NCI-H226 (cell line): ENCODE results near the gene ELP2.
"Not testable (repeated sequence)": the region's sequence is repeated elsewhere in the genome, so short reads cannot be mapped to it uniquely, and the experiment has no call there.

ENCODE experiments used
- DNase-seq: peaks from one replicate; pipeline ENCODE4 v3.0.0-alpha.2; 2015

The ELP2 gene, protein sequence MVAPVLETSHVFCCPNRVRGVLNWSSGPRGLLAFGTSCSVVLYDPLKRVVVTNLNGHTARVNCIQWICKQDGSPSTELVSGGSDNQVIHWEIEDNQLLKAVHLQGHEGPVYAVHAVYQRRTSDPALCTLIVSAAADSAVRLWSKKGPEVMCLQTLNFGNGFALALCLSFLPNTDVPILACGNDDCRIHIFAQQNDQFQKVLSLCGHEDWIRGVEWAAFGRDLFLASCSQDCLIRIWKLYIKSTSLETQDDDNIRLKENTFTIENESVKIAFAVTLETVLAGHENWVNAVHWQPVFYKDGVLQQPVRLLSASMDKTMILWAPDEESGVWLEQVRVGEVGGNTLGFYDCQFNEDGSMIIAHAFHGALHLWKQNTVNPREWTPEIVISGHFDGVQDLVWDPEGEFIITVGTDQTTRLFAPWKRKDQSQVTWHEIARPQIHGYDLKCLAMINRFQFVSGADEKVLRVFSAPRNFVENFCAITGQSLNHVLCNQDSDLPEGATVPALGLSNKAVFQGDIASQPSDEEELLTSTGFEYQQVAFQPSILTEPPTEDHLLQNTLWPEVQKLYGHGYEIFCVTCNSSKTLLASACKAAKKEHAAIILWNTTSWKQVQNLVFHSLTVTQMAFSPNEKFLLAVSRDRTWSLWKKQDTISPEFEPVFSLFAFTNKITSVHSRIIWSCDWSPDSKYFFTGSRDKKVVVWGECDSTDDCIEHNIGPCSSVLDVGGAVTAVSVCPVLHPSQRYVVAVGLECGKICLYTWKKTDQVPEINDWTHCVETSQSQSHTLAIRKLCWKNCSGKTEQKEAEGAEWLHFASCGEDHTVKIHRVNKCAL

DNA sequence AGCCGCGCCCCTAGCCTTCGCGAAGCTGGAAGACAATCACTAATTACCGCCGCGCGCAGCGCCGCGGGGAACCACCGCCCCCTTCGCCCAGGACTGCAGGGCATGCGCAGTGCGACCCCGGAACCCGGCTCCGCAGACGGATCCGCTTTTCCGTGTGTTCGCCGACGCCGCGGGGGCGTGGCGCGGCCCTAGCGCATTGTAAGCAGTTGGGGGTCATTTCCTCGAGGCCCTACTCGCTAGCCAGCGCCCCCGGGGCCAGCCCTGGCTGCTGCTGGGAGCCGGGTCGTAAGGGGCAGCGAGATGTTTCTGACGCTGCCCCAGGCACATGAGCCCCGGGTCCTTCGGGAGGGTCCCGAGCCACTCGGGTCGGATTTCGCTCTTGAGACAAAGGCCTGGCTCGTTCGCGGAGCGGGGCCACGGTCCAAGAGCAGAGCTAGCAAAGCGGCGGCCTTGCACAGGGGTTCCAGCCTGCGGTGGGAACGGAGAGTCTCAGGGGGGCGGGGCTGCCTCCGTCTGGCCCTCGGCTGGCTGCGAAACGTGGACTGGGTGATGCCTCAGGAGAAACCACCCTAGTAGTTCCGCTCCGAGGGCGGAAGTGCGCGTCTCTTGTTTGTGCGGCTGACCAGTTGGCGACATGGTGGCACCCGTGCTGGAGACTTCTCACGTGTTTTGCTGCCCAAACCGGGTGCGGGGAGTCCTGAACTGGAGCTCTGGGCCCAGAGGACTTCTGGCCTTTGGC lies at the start of gene ELP2, which contains the start of gene SLC39A6:
Gene ELP2, plus strand, starts transcription at position 600 of the 739 bp plus-strand sequence. Its CDS starts 35 bp downstream, at position 635.
Gene SLC39A6, minus strand, starts transcription at position 41 of the 739 bp plus-strand sequence. CDS start 2,333 bp downstream, outside the sequence.
- peak; percentile 82 for DNase-seq

DNA sequence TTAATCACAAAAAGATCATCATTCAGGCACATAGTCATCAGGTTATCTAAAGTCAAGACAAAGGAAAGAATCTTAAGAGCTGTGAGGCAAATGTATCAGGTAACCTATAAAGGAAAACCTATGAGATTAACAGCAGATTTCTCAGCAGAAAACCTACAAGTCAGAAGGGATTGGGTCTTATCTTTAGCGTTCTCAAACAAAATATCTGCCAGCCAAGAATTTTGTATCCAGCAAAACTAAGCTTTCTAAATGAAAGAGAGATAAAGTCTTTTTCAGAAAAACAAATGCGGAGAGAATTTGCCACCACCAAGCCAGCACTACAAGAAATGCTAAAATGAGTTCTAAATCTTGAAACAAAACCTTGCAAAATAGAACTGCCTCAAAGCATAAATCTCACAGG lies 48.6 kb upstream of the ELP2 start:
- DNase-seq: not testable (repeated sequence)

DNA sequence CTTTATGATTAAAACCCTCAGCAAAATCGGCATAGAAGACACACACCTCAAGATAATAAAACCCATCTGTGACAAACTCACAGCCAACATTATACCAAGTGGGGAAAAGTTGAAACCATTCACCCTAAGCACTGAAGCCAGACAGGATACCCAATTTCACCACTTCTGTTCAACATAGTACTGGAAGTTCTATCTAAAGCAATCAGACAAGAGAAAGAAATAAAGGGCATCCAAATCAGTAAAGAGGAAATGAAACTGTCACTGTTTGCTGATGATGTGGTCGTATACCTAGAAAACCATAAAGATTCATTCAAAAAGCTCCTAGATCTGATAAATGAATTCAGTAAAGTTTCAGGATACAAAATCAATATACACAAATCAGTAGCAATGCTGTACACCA lies 46.0 kb upstream of the ELP2 start:
- no peak for DNase-seq

DNA sequence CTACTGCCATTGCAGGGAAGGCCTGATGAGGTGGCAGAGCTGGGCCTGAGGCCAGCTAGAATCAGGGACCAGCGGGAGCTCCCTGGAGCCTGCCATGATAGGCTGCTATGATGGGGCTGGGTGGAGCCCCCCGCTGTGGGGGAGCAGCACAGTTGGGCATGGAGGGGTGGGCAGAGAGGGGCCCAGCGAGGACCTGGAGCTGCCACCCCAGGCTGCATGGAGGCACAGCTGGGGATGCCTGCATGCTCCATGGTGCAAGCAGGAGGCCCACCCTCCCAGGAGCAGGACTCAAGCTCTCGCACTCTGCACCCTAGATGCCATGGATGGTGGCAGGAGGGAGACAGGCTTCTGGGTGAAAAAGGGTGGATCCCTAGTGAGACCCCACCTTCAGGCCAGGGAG lies 44.5 kb upstream of the ELP2 start:
- DNase-seq: no peak

DNA sequence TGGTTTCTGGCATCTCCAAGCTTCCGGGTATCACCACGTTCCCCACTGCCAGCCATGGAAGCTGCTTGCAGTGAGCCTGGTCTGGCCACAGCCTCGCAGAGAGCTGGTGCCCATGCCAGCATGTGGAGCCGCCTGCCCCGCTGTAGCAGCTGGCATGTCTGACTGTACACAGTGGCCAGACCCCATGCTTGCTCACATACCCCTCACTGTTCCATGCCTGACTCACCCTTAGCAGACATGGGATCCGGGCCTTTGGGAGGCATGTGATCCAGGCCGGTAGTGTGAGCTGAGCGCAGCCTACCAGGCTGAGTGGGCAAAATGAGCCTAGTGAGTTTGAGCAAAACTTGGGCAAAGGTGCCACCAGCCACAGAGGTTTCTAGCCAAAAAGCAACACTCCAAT lies 43.5 kb upstream of the ELP2 start:
- no peak for DNase-seq

DNA sequence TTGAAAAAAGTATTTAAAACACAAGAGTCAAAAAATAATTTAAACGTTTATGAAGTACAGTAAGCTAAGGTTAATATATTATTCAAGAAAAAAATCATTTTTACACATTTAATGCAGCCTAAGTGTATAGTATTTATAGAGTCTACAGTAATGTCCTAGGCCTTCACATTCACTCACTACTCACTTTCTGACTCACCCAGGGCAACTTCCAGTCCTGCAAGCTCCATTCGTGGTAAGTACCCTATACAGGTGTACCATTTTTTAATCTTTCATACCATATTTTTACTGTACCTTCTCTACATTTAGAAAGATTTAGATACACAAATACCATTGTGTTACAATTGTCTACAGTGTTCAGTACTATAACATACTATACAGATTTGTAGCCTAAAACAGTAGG lies 41.4 kb upstream of the ELP2 start:
- no peak for DNase-seq

DNA sequence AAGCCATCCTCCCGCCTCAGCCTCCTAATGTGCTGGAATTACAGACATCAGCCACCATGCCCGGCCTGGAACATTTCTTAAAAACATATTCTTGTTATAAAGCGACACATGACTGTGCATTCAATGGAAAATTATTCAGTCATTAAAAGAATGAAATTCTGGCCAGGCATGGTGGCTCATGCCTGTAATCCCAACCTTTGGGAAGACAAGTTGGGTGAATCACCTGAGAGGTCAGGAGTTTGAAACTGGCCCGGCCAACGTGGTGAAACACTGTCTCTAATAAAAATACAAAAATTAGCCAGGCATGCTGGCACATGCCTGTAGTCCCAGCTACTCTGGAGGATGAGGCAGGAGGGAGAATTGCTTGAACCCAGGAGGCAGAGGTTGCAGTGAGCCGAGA lies 40.7 kb upstream of the ELP2 start:
- DNase-seq: no peak

DNA sequence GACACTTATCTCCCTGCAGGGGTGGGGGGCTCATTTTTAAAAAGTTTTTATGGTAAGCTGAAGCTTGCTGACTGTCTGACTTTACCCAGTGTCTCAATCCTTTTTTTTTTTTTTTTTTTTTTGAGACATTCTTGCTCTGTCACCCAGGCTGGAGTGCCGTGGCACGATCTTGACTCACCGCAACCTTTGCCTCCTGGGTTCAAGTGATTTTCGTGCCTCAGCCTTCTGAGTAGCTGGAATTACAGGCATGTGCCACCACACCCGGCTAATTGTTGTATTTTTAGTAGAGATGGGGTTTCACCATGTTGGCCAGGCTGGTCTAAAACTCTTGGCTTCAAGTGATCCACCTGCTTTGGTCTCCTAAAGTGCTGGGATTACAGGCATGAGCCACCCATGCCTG lies 37.6 kb upstream of the ELP2 start:
- DNase-seq: not testable (repeated sequence)

DNA sequence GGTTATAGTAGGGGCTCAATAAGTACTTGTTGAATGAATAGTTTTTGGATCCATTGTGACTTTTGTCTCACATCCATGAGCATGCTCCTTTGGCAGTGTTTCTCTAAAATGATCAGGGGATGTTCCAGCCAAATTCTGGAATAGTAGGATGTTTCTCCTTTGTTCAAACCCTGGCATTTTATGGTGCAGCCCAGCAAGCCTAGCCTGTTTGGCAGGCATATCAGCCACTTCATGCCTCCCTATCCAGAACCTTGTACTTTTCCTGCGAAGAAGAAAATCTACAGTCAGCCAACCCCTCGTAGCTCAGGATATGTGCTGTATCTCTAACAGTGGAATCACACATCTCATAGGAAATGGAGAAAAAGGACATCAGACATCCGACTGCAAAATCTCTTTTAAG lies 35.3 kb upstream of the ELP2 start:
- DNase-seq: no peak

DNA sequence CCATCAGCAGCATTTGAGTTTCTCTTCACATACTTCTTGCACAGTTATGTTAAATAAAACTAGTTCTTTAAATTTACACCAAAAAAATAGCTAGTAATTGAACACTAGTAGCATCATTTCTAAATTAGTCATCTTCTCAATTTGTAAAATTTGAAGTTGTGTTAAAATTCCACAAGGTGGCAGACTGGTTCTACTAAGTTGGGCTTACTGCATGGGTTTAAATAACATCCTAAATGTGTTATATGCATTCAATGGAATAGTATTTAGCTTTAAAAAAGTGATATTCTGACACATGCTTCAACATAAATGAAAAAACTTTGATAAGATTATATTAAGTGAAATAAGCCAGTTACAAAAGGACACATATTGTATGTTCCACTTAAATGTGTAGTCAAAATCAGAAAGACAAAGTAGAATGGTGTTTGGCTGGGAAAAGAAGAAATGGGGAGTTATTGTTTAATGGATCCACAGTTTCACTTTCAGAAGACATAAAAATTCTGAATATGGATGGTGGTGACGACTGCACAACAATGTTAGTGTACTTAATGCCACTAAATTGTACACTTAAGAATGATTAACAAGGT lies 33.7 kb upstream of the ELP2 start:
- DNase-seq: no peak

DNA sequence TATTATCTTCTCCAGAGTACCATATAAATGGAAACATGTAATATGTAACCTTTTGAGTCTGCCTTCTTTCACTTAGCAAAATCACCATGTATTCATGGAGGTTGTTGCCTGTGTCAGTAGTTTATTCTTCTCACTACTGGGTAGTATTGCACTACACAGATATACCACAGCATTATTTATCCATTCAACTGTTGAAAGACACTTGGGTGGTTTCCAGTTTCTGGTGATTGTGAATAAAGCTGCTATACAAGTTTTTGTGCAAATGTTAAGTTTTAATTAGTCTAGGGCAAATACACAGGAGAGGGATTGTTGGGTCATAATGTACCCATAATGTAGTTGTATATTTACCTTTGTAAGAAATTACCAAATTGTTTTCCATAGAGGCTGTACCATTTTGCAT lies 32.7 kb upstream of the ELP2 start:
- no peak for DNase-seq

DNA sequence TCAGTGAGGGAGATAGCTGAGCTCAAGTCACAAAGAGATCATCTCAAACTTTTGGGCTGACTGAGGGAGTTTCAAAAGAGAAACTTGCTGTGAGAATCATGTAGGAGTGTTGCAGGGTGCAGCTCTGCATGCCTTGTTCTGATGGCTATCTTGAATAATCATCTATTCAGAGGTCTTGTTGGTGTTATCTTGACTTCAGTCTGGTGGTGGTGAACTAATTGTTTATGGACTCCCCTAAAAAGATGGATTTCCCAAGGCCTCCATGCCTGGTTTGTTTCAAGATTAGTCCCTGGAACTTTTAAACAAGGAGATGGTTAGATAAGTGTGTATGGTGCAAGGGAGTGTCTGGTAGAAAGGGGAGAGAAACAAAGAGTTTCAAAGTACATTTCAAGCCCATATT lies 30.4 kb upstream of the ELP2 start:
- no peak for DNase-seq

DNA sequence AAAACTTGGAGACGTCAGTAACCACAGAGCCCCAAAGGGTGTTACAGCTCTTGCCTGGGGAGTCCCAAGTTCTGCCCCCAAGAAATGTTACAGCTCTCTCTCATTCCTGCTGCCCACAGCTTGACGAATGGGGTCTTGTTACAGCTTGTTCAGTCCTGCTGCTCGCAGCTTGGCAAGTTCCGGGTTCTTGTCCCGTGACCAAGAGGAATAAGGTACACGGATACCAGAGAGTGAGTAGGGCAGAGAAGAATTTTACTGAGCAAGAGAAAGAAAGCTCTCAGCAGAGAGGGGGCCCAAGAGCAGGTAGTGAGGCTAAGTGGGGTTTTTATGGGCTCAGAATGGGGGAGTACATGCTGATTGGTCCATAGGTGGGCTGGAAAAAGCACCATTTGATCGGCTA lies 27.8 kb upstream of the ELP2 start:
- no peak for DNase-seq

DNA sequence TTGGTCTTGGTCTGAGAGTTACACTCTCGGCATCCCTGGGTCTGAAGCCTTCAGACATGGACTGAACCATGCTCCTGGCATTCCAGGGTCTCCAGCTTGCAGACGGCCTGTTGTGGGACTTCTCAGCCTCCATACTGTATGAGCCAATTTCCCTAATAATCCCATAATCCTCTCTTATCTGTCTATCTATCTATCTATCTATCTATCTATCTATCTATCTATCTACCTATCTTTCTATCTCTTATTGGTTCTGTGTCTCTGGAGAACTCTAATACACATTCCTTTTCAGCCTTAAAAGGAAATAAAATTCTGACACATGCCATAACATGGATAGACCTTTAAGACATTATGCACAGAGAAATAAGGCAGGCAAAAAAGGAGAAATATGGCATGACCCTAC lies 24.9 kb upstream of the ELP2 start:
- no peak for DNase-seq

DNA sequence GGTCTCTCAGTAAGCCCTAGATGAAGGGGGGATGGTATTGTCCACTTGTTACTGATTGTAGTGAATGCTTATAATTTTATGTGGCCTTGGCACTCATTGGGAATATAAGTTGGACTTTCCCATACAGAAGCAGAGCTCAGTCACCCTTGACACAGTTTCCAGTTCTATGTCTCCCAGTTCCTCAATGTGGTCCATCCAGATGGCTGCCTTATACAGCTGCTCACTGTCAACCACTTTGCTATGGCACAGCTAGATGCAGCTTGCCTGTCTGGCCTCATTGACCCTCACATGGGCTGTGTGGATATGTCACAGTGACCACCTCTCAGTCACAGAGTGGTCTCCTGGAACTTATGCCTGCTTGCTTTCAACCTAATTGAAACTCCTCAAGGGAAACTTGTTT lies 22.2 kb upstream of the ELP2 start:
- DNase-seq: no peak

DNA sequence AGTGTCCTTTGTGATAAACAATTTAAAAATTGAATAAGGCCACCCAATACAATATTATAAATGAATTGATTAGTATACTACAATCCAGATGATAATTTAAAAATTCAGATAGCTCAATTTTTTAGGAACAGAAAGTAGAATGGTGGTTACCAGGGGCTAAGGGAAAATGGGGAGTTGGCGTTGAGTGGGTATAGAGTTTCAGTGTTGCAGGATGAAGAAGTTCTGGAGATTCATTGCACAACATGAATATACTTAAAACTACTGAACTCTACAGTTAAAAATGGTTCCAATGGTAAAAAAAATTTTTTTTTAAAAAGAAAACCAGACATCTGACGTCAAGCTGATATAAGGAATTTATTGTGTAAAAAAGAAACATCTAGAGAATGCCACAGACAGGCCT lies 21.5 kb upstream of the ELP2 start:
- no peak for DNase-seq

DNA sequence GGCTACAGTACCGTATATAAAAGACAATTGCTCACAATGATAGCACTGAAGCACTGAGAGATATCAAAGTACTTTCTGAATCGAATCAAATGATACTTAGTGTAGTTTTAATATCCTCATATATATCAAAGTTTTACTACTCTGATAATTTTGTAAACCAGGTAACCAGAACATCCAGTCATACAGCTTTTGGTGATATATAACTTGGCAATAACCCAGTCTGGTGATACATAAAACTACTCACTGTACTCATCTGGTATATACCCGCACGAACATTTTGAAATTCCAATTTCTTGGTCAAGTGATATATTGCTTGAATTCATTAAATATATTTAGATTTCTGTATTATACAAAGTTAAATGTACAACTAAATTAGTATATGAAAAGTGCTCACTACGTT lies 21.1 kb upstream of the ELP2 start:
- no peak for DNase-seq

DNA sequence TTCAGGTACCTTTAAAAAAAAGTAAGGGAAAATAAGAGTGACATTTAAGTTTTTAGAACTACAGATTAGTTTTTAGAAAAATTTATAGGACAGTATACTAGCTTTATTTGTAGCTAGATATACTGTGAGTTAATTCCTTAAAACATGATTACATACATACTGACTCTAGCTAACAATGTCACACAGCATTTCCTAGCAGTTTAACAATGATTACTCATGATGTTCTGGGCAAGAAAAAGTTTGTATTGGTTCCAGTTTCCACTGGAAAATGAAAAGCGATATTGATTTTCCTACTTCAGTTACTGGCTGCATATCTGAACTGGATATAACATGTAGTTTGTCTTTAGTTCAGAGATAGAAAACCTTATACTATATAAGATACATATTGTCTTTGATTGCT lies 20.0 kb upstream of the ELP2 start:
- no peak for DNase-seq

DNA sequence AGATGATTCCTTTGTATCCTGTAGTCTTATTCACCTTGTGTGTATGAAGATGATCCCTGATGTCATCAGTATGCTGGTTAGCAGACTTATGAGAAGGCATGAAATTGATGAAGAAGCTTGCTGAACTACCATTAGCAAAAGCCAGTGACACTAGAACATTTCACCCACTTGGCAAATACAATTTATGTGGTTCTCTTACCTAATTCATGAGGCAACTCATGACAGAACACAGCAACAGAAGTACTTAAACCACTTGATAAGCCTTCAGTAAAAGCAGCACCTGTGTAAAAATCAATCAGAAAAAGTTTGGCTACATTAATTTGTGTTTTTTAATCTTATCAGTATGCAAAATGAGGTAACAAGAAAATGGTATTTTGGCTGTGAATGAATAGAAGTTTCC lies 17.4 kb upstream of the ELP2 start:
- DNase-seq: no peak

DNA sequence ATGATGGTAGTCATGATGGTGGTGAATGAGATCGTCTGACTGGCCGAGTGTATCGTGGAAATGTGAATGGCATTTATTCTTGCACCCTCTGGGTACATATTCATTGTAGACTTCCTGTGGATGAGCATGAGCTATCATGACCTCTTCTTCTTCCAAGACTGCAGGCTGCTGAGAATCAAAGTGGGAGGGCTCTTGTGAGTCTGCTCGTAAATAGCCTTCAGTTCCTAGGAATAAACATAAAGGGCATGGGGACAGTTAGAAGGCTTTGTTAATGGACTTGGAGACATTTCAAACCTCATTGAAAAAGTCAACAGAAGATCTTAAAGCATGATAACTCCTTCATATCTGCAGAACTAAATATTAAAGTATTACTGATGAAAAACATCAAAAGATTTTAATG lies 15.4 kb upstream of the ELP2 start:
- no peak for DNase-seq

DNA sequence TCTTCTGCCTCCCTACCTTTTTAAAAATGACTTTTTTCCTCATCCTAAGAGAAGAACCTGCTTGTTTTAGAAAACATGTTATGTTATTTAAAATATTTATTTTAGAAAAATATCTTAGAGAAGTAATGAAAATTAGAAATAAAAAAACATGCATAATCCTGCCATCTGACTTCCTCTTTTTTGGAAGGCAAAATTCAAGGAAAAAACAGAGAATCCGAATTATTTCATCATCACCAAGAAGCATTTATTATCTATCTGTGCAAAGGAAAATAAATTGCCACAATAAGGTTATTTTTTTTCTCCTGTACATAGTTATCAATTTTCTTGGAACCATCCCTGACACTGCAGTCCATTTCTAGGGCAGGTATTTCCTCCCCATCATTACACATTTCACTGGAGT lies 15.0 kb upstream of the ELP2 start:
- DNase-seq: no peak

DNA sequence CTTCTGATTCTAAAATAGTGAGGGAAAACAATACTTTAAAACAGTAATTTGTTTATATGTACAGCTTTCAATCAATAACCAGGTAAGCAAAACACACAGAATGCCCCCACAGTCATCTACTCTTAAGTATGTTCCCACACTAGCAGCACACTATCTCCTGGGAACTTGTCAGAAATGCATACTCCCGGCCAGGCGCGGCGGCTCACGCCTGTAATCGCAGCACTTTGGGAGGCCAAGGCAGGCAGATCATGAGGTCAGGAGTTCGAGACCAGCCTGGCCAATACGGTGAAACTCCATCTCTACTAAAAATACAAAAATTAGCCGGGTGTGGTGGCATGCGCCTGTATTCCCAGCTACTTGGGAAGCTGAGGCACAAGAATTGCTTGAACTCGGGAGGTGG lies 12.9 kb upstream of the ELP2 start:
- not testable (repeated sequence) for DNase-seq

DNA sequence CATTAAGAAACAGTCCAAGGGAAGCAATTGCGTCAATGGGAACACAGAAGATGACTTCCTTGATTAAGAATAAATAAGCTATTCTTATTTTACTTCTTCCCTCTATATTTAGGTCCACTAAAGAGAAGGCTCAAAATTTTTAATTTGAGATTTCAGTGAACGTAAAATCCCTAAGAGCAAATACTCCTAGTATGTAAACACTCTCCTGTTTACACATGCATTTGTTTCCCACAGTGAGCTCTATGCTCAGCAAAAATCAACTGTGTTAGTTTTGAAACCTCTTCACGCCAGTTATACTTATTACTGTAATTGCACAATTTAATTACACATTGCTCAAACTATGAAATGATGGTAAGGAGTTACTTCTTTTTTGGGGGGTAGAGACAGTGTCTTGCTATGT lies 9.4 kb upstream of the ELP2 start:
- DNase-seq: no peak
